ENCODE results near the gene PUS1.
A peak's percentile ranks its signal among the peaks of the same experiment; 100 is the strongest.

Gene PUS1

DNA sequence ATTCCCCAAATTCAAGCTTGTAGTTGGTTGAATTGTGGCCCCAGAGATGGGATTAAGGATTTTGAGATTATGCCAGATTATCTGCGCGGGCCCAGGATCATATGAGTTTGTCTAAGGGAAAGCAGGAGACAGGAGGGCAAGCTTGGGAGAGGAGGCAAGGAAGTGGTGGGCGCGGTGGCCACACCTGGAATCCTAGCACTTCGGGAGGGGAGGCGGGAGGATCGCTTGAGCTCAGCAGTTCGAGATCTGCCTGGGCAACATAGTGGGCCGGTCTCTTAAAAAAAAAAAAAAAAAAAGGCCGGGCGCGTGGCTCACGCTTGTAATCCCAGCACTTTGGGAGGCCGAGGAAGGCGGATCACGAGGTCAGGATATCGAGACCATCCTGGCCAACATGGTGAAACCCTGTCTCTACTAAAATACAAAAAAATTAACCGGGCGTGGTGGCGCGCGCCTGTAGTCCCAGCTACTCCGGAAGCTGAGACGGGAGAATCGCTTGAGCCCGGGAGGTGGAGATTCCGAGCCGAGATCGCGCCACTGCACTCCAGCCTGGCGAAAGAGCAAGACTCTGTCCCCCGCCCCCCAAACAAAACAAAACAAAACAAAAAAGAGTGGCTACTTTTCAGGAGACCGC, 881 bp upstream of the PUS1 start:
- TF ChIP-seq, protein P1, sequence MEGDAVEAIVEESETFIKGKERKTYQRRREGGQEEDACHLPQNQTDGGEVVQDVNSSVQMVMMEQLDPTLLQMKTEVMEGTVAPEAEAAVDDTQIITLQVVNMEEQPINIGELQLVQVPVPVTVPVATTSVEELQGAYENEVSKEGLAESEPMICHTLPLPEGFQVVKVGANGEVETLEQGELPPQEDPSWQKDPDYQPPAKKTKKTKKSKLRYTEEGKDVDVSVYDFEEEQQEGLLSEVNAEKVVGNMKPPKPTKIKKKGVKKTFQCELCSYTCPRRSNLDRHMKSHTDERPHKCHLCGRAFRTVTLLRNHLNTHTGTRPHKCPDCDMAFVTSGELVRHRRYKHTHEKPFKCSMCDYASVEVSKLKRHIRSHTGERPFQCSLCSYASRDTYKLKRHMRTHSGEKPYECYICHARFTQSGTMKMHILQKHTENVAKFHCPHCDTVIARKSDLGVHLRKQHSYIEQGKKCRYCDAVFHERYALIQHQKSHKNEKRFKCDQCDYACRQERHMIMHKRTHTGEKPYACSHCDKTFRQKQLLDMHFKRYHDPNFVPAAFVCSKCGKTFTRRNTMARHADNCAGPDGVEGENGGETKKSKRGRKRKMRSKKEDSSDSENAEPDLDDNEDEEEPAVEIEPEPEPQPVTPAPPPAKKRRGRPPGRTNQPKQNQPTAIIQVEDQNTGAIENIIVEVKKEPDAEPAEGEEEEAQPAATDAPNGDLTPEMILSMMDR (conservative IDR thresholded peaks at IDR 0.05; ENCODE audit: low read length): no peak
- Histone ChIP-seq H3K4me1 (ENCODE audit: insufficient read depth, low read length, poor library complexity, severe bottlenecking) (peaks cover 13% of the 10 kb centered on the region), H3K79me2 (ENCODE audit: insufficient read depth, low read length) (peaks cover 32% of the 10 kb centered on the region), H4K20me1 (ENCODE audit: insufficient read depth, low read length, poor library complexity, severe bottlenecking) (peaks cover 12% of the 10 kb centered on the region), H2AFZ (ENCODE audit: low read length) (peak overlapping the region; percentile 92), H3K27me3 (ENCODE audit: insufficient read depth, low read length, poor library complexity, severe bottlenecking) (no peaks in the 10 kb centered on the region), H3K9me3 (ENCODE audit: insufficient read depth, low read depth, low read length) (no peaks in the 10 kb centered on the region), H3F3A (ENCODE audit: low read depth) (no peaks in the 10 kb centered on the region), H3K9ac (ENCODE audit: low read depth, low read length, poor library complexity, severe bottlenecking) (peak overlapping the region; percentile 65), H3K4me3 (ENCODE audit: low read length, poor library complexity, severe bottlenecking) (peak overlapping the region; percentile 74), H3K9me2 (replicated peaks; ENCODE audit: low read depth, low read length) (no peaks in the 10 kb centered on the region), H3K4me2 (ENCODE audit: low read depth, low read length, poor library complexity, severe bottlenecking) (peak overlapping the region; percentile 73), H3K36me3 (ENCODE audit: insufficient read depth, low read length) (peaks cover 15% of the 10 kb centered on the region; the same call in 1 of the 2 replicates)

DNA sequence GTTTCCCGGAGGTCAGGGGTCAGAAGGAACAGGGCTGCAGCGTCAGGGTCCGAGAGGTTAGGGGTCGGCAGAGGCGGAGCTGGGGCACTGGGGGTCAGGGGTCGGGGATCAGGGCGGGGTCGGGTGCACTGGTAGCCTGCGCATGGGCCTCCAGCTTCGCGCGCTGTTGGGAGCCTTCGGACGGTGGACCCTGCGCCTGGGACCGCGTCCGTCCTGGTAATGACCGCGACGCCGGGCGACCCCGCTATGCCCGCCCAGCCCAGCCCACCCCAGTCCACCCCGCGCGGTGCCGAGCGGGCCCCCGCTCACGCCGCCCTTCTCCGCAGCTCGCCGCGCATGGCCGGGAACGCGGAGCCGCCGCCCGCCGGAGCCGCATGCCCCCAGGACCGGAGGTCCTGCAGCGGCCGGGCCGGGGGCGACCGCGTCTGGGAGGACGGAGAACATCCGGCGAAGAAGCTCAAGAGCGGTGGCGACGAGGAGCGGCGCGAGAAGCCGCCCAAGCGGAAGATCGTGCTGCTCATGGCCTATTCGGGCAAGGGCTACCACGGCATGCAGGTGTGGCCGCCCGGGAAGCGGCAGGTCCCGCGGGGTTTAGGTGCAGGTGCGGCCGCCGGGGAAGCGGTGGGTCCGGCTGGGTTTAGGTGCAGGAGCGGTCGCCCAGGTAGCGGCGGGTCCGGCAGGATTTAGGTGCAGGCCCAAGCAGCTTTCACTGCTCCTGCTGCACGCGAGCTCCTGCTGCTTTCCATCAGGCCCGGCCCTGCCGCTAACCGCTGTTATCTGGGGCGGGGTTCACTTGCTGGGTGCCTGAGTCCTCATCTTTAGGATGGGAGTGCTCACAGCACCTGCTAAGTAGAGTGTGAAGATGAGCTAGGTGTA, 743 bp downstream of the PUS1 start:
- H3K9ac ChIP-seq (ENCODE audit: low read depth, low read length, poor library complexity, severe bottlenecking): peak overlapping the region; percentile 77
- no peaks in the 10 kb centered on the region for H3K9me2 ChIP-seq (replicated peaks; ENCODE audit: low read depth, low read length)
- H4K20me1 ChIP-seq (ENCODE audit: insufficient read depth, low read length, poor library complexity, severe bottlenecking): peaks cover 12% of the 10 kb centered on the region
- H3K79me2 ChIP-seq (ENCODE audit: insufficient read depth, low read length): peaks cover 32% of the 10 kb centered on the region
- peaks cover 29% of the 10 kb centered on the region; the same call in 1 of the 2 replicates for H3K36me3 ChIP-seq (ENCODE audit: insufficient read depth, low read length)
- no peak for TF ChIP-seq EZH2phosphoT487 (IDR thresholded peaks at IDR 0.05; ENCODE audit: borderline replicate concordance)
- TF ChIP-seq, protein P1 (conservative IDR thresholded peaks at IDR 0.05; ENCODE audit: low read length): no peak
- peak overlapping the region; percentile 99 for H3K4me2 ChIP-seq (ENCODE audit: low read depth, low read length, poor library complexity, severe bottlenecking)
- H3K9me3 ChIP-seq (ENCODE audit: insufficient read depth, low read depth, low read length): no peaks in the 10 kb centered on the region
- peak overlapping the region; percentile 57; the same call in 1 of the 2 replicates for H2AFZ ChIP-seq (ENCODE audit: low read length)
- H3K4me3 ChIP-seq (ENCODE audit: low read length, poor library complexity, severe bottlenecking): peak overlapping the region; percentile 87
- no peaks in the 10 kb centered on the region for H3F3A ChIP-seq (ENCODE audit: low read depth)
- H3K27me3 ChIP-seq (ENCODE audit: insufficient read depth, low read length, poor library complexity, severe bottlenecking): no peaks in the 10 kb centered on the region
- peaks cover 13% of the 10 kb centered on the region for H3K4me1 ChIP-seq (ENCODE audit: insufficient read depth, low read length, poor library complexity, severe bottlenecking)

DNA sequence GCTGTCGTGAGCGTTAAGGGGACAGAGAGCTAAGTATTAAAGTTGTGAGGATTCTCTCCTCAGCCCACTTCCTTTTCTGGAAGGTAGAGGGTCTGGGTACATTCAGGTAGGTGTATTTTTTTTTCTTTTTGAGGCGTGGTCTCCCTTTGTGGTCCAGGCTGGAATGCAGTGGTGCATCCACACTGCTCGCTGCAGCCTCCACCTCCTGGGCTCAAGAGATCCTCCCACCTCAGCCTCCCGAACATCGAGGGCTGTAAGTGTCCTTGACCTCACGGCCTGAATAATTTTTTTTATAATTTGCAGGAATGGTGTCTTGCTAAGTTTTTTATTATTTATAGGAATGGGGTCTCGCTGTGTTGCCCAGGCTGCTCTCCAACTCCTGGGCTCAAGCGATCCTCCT, 1.4 kb downstream of the PUS1 start:
- TF ChIP-seq, protein P1 (conservative IDR thresholded peaks at IDR 0.05; ENCODE audit: low read length): no peak
- no peak for TF ChIP-seq EZH2phosphoT487 (IDR thresholded peaks at IDR 0.05; ENCODE audit: borderline replicate concordance)
- no peaks in the 10 kb centered on the region for H3K9me2 ChIP-seq (replicated peaks; ENCODE audit: low read depth, low read length)
- H3K4me2 ChIP-seq (ENCODE audit: low read depth, low read length, poor library complexity, severe bottlenecking): peak overlapping the region; percentile 99
- H3K9me3 ChIP-seq (ENCODE audit: insufficient read depth, low read depth, low read length): no peaks in the 10 kb centered on the region
- H3K4me1 ChIP-seq (ENCODE audit: insufficient read depth, low read length, poor library complexity, severe bottlenecking): peaks cover 13% of the 10 kb centered on the region
- H2AFZ ChIP-seq (ENCODE audit: low read length): no peak overlapping the region
- H3K27me3 ChIP-seq (ENCODE audit: insufficient read depth, low read length, poor library complexity, severe bottlenecking): no peaks in the 10 kb centered on the region
- peak overlapping the region; percentile 87 for H3K4me3 ChIP-seq (ENCODE audit: low read length, poor library complexity, severe bottlenecking)
- H3K9ac ChIP-seq (ENCODE audit: low read depth, low read length, poor library complexity, severe bottlenecking): peak overlapping the region; percentile 77
- H3K36me3 ChIP-seq (ENCODE audit: insufficient read depth, low read length): peaks cover 31% of the 10 kb centered on the region; the same call in 1 of the 2 replicates
- H3F3A ChIP-seq (ENCODE audit: low read depth): no peaks in the 10 kb centered on the region
- H3K79me2 ChIP-seq (ENCODE audit: insufficient read depth, low read length): peaks cover 32% of the 10 kb centered on the region
- H4K20me1 ChIP-seq (ENCODE audit: insufficient read depth, low read length, poor library complexity, severe bottlenecking): peaks cover 12% of the 10 kb centered on the region

Data from Loucy (cell line).